GM18520 (cell line): ENCODE data around the gene ANKRD50.

ENCODE experiments used
- ATAC-seq: cut with Tn5 transposase; IDR thresholded peaks from one replicate; pipeline ENCODE4 v1.9.1; 2021; ENCODE audit not compliant: unreplicated experiment

Gene ANKRD50

DNA sequence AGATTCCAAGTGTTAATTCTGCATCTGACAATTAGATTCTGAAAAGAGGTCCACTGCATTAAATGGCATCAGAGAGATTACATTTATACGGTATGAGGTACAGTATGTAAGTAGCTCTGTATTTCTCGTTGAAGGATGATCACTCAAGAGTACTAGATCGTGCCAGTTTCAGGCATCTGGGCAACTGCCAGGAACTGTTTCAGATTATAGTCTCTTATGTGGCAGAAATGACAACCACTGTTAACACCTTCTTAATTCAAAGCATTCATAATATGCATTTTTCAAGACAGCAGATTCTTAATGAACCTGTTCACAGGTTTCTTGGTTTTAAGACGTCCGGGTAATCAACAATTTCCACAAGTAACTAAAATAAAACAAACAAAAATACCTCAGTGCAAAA, 1.6 kb downstream of the ANKRD50 start:
- ATAC-seq, result no peak

GRCh38 chr4:124710015-124710741, 2.4 kb downstream of the ANKRD50 start:
- no peak for ATAC-seq

- ATAC-seq, result no peak
Observed at GRCh38 chr4:124708517-124709300, 3.8 kb downstream of the ANKRD50 start.

DNA sequence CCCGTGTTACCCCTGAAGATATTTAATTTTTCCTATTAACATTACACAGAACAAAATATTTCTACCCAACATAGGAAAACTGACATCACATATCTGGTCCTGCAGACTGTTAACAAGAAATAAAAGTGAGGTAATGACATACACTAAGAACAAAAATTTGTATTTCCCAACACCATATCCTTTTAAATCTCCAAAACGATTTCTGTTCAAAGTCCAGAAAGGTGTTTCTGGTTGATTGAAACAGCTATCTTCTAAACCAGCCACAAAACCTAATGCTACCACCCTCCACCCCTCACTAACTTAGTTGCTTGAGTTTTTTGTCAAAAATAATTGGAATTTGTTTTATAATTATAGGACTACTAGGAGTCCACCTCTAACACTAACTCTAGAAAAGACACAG, 7.1 kb downstream of the ANKRD50 start:
- ATAC-seq, result no peak

- no peak for ATAC-seq
Observed at GRCh38 chr4:124703154-124703553, 9.4 kb downstream of the ANKRD50 start.

DNA sequence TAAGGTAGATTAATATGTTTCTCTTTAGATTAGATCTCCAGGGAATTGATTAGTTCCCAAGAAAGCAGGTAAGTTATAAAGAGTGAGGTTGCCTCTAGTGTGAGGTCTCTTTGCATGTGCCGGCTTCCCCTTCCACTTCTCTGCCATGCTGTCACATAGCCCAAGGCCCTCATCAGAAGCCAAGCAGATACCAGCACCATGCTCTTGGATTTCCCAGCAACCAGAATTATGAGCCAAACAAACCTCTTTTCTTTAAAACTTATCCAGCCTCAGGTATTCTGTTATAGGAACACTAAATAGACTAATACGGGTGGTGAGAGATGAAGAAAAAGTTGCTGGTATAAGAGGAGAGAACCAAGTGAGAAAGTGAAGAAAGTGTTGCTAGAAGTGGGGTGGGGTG, 15.1 kb downstream of the ANKRD50 start:
- ATAC-seq, result no peak

DNA sequence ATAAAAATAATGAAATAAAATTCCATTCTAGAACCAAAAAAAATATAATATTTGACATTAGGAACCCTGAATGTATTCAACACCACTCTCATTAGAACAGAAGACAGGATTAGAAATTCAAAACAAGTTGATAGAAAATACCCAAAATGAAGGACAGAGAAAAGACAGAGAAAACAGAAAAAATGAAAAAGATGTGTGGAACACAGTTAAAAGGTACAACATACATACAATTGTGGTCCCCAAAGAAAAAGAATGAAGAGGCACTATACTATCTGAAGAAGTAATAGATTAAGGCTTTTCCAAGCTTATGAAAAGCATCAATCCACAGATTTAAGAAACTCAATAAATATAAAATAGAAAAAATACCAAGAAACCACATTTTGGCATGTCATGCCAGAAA, 16.4 kb downstream of the ANKRD50 start:
- no peak for ATAC-seq

DNA sequence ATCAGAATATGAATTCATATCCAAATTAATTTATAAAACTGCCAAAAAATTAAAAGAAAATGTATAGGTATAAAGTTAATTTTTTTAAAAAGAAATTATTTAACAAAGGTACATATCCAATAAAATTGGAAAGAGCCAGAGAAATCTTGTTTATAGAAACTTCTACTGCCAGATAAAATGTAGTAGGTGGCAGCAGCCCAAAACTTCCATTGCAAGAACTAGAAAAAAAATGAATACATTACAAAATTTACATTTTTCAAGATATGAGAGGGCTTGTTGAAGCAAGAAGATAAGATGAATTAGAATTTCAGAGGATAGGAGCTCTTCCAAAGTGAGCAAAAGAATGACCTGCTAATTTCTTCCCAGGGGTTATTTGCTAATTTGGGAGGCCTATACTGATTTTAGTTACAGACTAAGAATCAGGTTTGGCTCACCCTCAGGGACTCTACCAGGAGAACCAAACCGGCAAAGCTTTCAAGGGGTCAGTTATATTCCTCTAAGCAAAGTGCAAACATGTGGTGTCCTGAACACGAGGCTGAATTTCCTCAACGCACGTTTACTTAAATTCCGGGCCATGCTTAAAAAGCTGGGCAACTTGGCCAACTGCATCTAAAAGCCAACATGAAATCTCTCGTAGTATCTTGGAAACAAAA, 17.5 kb downstream of the ANKRD50 start:
- no peak for ATAC-seq

DNA sequence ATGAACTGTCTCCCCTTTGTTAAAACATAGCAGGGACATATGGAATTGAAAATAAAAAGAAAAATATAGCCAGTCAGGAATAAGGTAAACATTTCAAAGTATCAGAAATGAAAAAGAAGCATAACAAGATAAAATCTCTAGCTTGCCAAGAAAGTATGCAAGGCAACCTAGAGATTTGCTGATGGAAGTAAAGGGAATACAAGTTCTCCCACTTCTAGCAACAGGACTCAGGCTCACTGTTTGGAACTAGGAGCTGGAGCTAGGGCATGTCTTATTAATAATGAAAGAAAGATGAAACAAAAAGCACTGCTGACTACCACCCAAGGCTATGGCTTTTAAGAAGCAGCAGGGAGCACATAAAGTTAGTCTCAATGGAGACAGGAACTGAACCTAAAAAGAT, 18.2 kb downstream of the ANKRD50 start:
- no peak for ATAC-seq

DNA sequence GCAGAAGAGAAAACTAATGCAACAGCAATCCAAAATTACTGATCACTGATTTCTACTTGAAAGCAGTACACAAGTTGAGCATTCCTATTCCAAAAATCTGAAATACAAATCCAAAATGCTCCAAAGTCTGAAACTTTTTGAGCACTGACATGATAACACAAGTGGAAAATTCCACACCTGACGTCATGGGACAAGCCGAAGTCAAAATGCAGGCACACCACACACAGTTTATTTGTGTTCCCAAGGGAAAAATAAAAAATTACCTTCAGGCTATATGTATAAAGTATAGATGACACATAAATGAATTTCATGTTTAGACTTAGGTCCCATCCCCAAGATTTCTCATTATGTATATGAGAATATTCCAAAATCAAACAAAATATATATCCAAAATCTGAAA, 20.7 kb downstream of the ANKRD50 start:
- no peak for ATAC-seq

GRCh38 chr4:124686279-124686678, 26.3 kb downstream of the ANKRD50 start:
- ATAC-seq, result no peak

DNA sequence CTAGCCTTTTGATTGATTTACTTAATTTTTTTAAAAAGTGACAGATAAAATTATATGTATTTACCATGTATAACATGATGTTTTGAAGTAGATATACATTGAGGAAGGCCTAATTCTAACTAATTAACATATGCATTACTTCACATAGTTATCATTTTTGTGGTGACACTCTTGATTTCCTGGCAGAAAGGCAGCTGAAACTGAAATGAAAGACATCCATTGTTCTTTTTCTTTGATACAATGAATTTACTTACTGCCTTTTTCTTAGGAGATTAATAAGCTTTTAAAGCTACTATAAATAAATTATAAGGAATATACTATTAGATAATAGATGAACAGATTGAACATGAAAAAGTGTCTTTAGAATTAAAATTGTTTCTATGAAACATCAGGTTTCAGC, 26.7 kb downstream of the ANKRD50 start:
- ATAC-seq, result no peak

GRCh38 chr4:124684301-124684700, 28.2 kb downstream of the ANKRD50 start:
- no peak for ATAC-seq

DNA sequence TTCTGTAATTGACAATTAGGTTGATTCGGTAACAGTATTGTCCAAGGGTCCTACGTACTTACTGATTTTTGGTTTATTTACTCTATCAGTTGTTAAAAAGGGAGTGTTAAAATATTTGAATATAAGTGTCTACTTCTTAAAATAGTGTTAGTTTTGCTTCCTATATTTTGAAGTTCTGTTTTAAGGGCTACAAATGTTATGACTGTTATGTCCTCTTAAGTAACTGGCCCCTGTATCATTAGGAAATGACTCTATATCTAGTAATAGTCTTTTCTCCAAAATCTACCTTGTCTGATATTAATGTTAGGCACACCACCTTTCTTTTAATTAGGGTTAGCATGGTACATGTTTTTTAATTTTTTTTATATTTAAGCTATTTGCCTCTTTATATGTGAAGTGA, 30.1 kb downstream of the ANKRD50 start:
- no peak for ATAC-seq

- no peak for ATAC-seq
Observed at GRCh38 chr4:124666496-124666895, 46.0 kb downstream of the ANKRD50 start.

- no peak for ATAC-seq
Observed at GRCh38 chr4:124658795-124659194, 53.7 kb downstream of the ANKRD50 start.

DNA sequence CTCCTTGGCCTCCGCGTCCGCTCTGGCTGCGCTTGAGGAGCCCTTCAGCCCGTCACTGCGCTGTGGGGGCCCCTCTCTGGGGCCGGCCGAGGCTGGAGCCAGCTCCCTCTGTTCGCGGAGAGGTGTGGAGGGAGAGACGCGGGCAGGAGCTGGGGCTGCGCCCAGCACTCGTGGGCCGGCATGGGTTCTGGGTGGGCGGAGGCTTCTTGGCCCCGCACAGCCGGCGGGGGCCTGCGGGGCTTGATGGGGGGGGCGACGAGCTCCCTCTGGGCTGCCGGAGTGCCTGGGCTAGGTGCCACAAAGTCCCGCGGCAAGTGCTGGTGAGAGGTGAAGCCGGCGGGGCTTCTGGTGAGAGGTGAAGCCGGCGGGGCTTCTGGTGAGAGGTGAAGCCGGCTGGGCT, 61.9 kb downstream of the ANKRD50 start:
- ATAC-seq, result no peak

DNA sequence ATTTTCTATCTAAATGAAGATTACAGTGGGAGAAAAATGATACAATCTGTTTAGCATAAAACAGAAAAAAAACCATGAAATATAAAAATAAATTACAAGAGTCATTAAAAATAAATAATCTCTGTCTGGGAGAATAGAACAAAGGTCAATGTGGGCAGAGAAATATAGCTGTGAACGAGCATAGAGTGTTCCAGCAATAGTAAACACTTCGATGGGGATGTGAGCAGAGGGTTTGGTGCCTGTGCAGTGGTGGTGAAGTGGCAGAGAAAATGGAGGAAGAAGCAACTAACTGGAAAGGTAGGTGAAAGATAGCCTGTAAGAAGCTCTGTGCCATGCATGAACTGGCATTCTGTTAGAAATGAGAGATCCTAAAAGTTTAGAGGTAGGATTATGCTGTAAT, 64.9 kb downstream of the ANKRD50 start:
- ATAC-seq, result no peak

DNA sequence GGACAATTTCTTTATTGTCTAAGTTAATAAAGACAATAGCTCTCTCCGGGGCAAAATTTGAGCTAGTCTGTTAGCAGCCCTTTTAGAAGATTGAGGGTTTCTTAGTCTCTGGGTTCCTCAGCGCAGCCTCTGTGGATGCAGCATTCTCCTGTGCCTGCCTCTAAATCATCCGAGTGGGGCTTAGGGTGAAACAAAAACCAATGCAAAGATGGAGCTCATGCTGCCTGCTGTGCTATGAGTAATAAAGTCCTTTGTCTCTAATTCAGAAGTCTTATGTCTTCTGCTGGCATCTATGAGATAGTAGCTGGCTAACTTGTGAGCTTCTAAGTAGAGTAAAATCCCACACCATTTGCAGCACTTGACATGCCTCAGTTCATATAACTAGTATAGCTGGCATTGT, 67.9 kb downstream of the ANKRD50 start:
- no peak for ATAC-seq

GRCh38 chr4:124642846-124643245, 69.7 kb downstream of the ANKRD50 start:
- no peak for ATAC-seq

DNA sequence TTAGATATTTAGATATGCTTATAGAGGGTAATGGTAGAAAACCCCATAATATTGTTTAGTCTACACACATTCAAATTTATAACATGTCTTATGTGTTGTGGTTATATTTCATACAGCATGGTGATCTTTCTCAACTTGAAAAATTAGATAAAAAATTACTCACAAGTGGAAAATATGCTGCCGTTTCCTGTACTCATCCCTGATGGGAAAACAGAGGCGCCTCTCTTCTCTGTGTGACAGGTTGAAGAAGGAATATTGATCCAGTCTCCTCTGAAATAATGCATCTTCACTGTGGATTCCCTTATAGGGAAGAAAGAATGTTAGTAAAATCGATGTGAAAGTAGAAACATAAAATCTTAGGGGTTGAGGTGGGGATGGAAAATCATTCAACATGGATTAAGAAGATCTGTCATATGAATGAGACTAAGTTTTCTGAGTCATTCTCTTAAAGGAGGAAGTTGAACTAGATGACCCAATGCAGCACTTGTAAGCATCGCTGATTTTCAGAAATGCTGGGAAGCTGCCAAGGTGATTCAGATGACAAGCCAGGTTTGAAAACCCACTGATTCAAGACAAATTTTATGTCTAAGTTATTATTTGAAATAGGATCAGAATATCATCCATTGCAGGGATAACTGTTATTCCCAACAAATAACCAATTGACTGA, 70.7 kb downstream of the ANKRD50 start:
- ATAC-seq, result no peak
